Vein endothelial cell (primary cell): Measurements from ENCODE around the gene TNKS2. TPM values are rescaled to one million over a fixed set of nuclear protein-coding genes. Genes with fewer than 3 reads are reported as not detected.

Experiments used
- small RNA-seq: library from RNA; depleted of rRNA; stranded (forward); fragments of <200 nt; gene quantifications from one replicate; pipeline ENCODE3, GENCODE V24; 2012
- total RNA-seq: library from RNA; depleted of rRNA; stranded (reverse); fragments of >200 nt; gene quantifications from 2 replicates; pipeline ENCODE4 v1.2.3, GENCODE V29; 2012

The TNKS2 gene
- 43.1 and 60.7 TPM in 2 replicates for total RNA-seq

DNA sequence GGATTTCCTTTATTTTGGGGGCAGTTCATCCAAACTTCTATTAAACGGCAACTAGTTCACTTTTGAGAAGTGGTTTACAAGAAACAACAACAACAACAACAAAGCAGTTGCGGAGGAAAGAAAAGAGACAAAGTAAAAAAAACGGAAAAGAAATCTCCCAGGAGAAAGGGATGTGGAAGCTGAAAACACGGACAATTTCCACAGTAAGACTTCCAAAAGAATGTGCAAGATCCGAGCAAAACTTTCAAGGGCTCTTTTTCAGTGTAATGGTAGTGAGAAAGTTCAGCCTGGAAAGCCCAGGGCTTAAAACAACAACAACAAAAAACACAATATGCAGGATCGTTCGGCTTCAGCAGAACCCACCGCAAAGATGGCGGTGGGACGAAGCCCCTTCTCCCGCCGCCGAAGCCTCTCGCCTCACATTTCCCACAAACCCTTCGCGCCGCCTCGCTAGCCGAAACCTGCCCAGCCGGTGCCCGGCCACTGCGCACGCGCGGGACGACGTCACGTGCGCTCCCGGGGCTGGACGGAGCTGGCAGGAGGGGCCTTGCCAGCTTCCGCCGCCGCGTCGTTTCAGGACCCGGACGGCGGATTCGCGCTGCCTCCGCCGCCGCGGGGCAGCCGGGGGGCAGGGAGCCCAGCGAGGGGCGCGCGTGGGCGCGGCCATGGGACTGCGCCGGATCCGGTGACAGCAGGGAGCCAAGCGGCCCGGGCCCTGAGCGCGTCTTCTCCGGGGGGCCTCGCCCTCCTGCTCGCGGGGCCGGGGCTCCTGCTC lies at the start of gene TNKS2:
Gene TNKS2 (plus strand): TSS at position 553 of the 775 bp plus-strand sequence. CDS start 265 bp downstream, outside the sequence.

DNA sequence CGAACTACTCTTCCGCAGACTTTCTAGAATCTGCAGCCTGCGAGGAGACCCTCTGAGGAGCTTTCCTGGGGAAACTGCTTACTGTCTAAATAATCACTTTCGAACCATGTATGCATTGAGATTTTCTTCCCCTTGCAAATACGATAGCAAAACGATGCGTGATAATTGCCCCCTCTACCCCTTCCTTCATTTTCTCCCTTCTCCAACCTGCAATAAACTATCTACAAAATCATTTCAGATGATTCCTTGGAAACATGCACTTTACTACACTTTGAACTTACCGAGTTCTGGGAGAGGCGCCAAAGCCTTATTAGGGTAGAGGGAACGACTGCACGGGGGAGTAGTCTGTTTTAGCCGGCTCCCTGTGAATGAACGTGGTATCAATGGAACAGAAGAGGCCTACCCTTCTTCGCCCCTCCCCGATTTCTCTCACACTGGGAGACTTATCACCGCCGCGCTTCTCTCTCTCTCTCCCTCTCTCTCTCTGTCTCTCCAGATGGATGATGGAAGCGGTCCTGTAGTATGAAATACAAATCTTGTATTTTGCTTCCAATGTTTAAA lies 111.0 kb downstream of the TNKS2 start, which contains the start of gene FGFBP3:
Gene FGFBP3 (minus strand): TSS at position 370 of the 561 bp plus-strand sequence. CDS start 517 bp downstream, outside the sequence.

Small RNA genes within 50 kb of the gene (small RNA-seq; reads per million reads assigned to genes)
- gene AL359198.2 (not detected), gene SRP9P1 (not detected)

Other genes starting within 250 kb of the TNKS2 start
- gene PPP1R3C, start 165.4 kb upstream of the TNKS2 start, total RNA-seq: 0.65 and 0.86 TPM in 2 replicates
- 0.29 and 0.65 TPM in 2 replicates for gene FGFBP3, start 111.1 kb downstream of the TNKS2 start, total RNA-seq
- 35.9 and 36.2 TPM in 2 replicates for gene BTAF1, start 125.3 kb downstream of the TNKS2 start, total RNA-seq